Activated T-cell treated with anti-CD3 and anti-CD28 coated beads for 1 hour (primary cell): ENCODE data around the gene SLC22A23.

Experiments used
- DNase-seq: peaks from one replicate; pipeline ENCODE4 v3.0.0-alpha.2; 2020; ENCODE audit warnings: low read depth

Gene SLC22A23

DNA sequence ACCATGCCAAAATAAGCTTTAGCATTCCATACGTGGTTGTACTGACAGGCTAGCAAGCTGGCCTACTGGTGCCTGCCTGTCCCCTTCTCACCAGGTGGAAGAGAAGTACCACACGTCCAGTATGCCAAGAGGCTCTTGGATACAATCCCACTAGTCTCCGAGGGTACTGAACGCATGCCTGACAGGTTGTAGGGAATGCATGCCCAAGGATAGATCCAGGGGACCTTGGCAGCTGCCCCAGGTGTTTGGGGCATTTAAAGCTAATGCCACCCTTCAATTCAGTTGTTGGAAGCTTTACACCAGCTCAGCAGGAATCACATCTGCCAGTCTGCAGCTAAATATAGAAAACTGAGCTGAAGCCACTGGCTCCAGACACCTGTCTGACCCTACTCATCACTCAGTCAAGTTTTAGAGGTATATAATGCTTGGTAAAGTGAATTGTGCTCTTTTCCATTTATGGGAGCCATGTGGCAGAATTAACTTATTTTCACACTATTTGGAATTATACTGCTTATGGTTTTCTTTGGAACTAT lies 234.3 kb downstream of the SLC22A23 start:
- DNase-seq = no peak

DNA sequence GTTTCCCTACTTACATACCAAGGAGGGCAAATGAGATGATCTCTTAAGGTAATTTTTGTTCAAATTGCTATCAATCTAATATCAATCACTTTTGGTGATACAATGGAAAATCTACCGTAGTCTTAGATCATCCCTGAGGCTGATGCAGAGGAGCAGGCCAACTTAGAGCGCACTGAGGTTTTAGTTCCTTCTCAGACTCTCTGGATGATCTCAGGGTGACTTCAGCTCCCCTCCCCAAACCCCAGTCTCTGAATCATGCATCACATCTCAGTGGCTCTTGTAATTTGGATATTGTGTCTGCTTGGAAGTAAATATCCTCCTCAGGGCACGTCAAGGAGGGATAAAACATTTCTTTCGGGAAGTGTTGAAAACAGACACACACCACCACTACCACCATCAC lies 235.3 kb downstream of the SLC22A23 start:
- DNase-seq = no peak

DNA sequence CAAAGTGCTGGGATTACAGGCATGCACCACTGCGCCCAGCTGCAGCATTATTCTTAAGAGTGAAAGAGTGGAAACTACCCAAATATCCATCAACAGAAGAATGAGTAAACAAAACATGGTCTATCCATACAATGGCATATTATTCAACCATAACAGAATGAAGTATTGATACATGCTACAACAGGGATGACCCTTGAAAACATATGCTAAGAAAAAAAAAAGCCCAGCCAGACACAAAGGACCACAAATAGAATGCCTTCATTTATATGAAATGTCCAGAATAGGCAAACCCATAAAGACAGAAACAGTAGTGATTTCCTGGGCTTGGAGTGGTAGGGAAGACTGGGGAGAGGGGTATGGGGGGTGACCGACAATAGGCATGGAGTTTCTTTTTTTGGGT lies 236.5 kb downstream of the SLC22A23 start:
- no peak for DNase-seq
